GM19397 (cell line): Measurements from ENCODE around the gene VKORC1.
A peak's percentile ranks its signal among the peaks of the same experiment; 100 is the strongest.

Experiments used
- ATAC-seq: cut with Tn5 transposase; IDR thresholded peaks from one replicate; pipeline ENCODE4 v1.9.1; 2021; ENCODE audit warnings: mild to moderate bottlenecking, moderate library complexity; ENCODE audit not compliant: unreplicated experiment

The VKORC1 gene

DNA sequence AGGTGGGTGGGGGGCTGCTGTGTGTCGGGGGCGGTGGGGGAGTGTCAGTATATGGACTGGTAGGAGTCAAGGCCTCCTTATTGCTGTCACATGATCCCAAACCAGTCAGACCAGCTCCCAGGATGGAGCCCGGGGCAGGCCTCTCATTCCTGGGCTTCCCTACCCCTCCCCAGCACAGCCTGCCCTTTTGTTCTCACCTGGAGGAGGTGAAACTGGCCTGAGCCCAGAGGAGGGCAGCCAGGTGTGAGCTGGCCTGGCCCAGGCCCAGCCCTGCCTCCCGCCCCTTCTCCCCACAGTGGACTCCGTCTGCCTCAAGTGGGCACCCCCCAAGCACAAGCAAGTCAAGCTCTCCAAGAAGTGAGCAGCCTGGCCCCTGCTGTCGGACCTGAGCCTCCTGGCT is 36.3 kb upstream of the VKORC1 start:
- ATAC-seq = no peak

DNA sequence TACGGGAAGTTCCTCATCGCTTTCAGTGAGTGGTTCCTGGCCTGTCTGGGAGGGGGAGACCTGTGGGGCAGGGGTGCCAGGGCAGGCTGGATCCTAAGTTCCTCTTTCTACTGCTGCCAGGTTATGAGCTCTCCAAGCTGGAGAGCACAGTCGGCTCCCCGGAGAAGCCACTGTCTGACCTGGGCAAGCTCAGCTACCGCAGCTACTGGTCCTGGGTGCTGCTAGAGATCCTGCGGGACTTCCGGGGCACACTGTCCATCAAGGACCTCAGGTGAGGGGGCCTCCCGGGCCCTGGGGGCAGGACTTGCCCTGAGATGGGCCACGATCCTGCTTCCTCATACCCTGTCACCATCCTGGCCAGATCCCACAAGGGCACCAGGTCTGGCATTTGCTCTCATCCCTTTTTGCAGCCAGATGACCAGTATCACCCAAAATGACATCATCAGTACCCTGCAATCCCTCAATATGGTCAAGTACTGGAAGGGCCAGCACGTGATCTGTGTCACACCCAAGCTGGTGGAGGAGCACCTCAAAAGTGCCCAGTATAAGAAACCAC is 35.8 kb upstream of the VKORC1 start:
- no peak for ATAC-seq

DNA sequence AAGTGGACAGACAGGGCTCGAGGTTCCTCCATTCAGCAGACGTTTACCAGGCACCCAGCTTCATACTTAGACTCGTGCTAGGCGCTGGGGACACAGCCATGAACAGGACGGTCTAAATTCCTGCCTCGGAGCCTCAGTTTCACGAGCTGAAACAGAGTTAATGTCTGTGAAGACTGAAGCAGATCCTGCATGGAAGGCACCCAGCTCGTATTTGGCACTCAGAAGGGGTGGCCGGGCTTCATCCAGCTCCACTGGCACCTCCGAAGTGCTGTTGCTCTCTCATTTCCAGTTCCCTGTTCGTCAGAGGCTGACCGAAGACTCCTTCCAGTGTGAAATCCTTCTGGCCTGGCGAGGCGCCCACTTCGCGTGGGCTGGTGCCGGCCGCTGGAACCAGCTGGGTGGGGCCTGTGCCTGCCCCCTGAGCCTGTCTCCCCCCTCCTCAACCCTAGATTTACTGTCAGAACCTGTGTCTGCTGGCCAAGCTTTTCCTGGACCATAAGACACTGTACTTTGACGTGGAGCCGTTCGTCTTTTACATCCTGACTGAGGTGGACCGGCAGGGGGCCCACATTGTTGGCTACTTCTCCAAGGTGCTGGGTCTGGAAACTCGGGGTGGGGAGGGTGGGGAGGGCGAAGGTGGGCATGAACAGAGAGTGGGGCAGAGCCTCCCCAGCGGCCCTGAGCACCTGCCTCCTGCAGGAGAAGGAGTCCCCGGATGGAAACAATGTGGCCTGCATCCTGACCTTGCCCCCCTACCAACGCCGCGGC is 35.2 kb upstream of the VKORC1 start:
- no peak for ATAC-seq

DNA sequence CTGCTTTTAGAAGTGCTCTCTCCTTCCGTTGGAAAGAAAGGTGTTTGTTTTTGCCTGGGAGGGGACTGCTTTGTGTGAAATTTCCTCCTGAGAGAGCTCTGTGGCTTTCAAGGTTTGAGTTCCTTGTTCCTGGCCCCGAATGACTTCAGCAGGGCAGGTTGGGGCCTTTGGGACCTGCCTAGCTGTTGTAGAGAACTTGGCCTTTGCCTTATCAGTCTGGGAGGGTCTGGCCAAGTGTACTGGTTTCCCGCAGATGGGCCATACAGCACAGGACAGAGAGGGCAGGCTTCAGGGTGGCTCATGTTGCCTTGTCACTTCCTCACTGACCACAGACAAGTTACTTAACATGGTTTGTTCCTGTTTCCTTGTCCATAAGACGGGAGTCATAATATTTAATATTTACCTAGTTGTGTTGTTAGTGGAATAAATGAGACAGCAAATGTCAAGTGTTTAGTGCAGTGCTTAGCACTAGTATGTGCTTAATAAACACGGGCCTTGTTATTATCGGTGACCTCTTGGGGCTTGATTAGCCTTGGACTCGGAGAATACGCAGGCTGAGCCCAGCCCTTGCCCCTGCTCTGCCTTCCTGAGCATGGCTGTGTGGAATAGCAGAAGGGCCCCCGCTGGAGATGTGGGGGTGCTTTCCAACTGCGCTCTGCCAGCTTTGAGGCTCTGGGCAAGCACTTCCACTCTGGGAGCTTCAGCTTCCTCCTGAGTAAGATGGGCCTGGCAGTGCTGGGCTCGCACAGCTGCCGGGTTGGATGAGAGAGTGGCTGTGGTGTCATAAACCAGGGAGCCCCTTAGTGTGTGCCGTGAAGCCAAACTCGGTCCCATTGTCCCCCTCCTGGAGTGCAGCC is 34.3 kb upstream of the VKORC1 start:
- no peak for ATAC-seq

GRCh38 chr16:31127182-31127581 is 32.6 kb upstream of the VKORC1 start:
- no peak for ATAC-seq

DNA sequence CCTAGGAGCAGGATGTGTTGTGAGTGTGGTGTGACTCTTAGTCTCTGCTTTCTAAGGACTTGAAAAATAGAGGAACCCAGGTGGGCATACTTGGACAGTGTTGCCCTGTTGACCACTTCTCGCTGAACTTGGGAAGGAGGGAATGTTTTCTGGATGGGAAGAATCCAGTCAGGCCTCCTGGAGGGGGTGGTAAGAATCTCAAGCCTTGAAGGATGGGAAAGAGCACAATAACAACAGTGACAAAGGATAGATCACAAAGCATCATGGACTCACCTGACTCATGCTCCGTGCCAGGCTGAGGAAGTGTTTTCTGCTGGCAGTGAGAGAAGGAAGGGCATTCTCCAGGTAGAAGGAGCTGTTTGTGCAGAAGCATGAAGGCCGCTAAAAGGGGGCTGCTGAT is 31.2 kb upstream of the VKORC1 start:
- ATAC-seq = no peak

DNA sequence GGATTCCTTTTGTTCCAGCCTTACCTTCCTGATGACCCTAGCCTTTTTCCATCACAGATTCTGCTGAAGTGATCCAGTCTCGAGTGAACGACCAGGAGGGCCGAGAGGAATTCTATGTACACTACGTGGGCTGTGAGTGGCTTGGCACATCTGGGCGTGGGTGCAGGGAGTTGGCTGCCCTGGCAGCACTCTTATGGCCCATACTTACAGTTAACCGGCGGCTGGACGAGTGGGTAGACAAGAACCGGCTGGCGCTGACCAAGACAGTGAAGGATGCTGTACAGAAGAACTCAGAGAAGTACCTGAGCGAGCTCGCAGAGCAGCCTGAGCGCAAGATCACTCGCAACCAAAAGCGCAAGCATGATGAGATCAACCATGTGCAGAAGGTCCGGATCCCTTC is 25.5 kb upstream of the VKORC1 start:
- ATAC-seq = no peak

DNA sequence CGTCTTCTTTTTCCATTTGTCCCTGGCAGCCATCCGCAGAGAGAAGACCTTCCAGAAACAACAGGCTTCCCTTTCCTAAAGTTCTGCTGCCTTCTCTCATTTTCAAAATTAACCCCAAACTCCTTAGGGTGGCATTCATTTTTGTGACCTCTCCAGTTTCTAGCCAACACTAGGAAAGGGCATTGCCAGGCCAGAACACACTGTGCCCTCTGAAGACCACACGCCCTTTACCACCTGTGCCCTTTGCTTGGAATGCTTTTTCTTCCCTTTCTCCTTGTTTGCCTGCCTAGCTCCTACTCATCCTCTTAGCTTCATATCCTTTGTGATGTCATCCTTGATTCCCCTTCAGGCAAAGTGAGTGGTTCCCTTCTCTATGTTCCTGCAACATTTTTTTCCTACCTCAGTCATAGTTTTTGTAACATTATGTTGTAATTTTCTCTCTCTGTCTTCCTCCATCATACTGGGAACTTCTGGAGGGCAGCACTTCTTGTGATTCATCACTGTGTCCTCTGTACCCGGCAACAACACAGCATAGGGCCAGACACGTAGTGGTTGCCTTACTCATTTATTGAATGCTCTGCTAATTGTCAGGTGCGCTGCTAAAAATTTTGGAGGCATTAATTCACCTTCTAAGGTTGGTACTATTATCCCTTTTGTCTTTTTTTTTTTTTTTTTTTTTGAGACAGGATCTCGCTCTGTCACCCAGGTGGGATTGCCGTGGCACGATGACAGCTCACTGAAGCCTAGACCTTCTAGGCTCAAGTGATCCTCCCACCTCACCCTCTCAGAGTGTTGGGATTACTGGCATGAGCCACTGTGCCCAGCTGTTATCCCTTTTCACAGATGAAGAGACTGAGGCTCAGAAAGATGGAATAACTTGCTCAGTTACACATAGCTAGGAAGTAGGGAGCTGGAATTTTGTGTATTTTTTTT is 23.9 kb upstream of the VKORC1 start:
- no peak for ATAC-seq

DNA sequence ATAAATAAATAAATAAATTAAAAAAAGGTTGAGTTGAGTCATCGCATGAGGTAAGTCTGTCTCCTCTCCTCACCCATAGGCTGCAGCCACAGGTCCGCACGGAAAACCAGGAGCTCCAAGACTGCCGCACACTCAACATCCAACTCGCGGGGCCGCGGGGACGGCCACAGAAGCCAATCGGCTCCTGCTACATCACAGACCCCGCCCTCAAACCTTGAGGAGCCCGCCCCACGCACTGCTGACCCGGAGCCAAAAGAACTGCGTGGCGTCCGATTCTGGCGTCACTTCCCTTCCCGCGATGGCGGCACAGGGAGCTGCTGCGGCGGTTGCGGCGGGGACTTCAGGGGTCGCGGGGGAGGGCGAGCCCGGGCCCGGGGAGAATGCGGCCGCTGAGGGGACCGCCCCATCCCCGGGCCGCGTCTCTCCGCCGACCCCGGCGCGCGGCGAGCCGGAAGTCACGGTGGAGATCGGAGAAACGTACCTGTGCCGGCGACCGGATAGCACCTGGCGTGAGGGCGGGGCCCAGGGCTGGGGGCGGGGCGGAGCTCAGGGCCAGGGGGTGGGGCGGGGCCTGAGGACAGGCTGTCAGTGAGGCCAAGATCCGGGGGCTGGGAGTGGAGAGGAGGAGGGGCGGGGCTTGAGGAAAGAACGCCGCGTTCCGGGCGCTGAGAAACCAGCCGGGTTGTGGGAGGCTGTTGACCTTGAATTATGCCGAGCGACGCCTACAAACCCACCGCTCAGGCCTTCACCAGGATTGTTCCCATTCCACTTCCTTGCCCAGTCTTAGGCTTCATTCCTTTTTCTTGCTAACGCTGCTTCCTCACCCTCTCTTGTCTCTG is 23.0 kb upstream of the VKORC1 start, which contains the start of gene KAT8:
TSS of gene KAT8 (plus strand) at position 281 of the 839 bp plus-strand sequence. CDS start at position 299, 18 bp downstream.
- ATAC-seq = peak; percentile 88

GRCh38 chr16:31114468-31114867 is 19.9 kb upstream of the VKORC1 start:
- ATAC-seq = no peak

GRCh38 chr16:31113121-31114120 is 18.8 kb upstream of the VKORC1 start:
- ATAC-seq = no peak

- no peak for ATAC-seq
These were observed 18.1 kb upstream of the VKORC1 start for GRCh38 chr16:31112711-31113110.

GRCh38 chr16:31111881-31112466 is 17.4 kb upstream of the VKORC1 start:
- ATAC-seq = no peak

GRCh38 chr16:31110106-31111034 is 15.8 kb upstream of the VKORC1 start:
- ATAC-seq = no peak

GRCh38 chr16:31109622-31110021 is 15.0 kb upstream of the VKORC1 start:
- ATAC-seq = no peak

GRCh38 chr16:31108794-31109558 is 14.4 kb upstream of the VKORC1 start:
- peak; percentile 10 for ATAC-seq
